BJ (cell line): Measurements from ENCODE around the gene TEDC2. TPM values are rescaled to one million over a fixed set of nuclear protein-coding genes. Genes with fewer than 3 reads are reported as not detected.

Experiments
- CTCF ChIA-PET: fragments of 350-600 bp; formaldehyde crosslinking; extraction: SDS; loops from one replicate; lab custom pipeline; 2021; ENCODE audit warnings: antibody characterized with exemption, inconsistent platforms; lab: Yijun Ruan, JAX
- POLR2A ChIA-PET: fragments of 300-600 bp; sonication (Branson Sonifier 250); formaldehyde crosslinking; extraction: SDS; loops from one replicate; lab custom pipeline; 2021; ENCODE audit warnings: antibody characterized with exemption; lab: Charles Lee
- DNase-seq: peaks from one replicate; pipeline ENCODE4 v3.0.0-alpha.2; 2011; ENCODE audit warnings: low read depth
- H3K27me3 ChIP-seq: 2 replicates; pipeline ENCODE4 v1.6.0; 2011; ENCODE audit warnings: low read length; ENCODE audit not compliant: control insufficient read depth, insufficient read depth
- H3K36me3 ChIP-seq: 2 replicates; pipeline ENCODE4 v1.5.1; 2011; ENCODE audit warnings: low read length; ENCODE audit not compliant: control insufficient read depth, insufficient read depth
- H3K4me3 ChIP-seq: 2 replicates; pipeline ENCODE4 v1.5.1; 2011; ENCODE audit warnings: low read depth, mild to moderate bottlenecking, control low read depth, low read length
- CTCF ChIP-seq: IDR thresholded peaks from 2 replicates; pipeline ENCODE4 v1.5.1; 2011; ENCODE audit warnings: low read depth, mild to moderate bottlenecking, control low read depth, inconsistent platforms, low read length, moderate library complexity; ENCODE audit not compliant: insufficient read depth
- polyA minus RNA-seq: library from RNA; depleted of rRNA, polyadenylated mRNA; stranded (reverse); fragments of >200 nt; gene quantifications from 2 replicates; pipeline ENCODE4 v1.2.3, GENCODE V29; 2011; rRNA and poly(A)+ RNA removed
- polyA plus RNA-seq: library from polyadenylated mRNA; depleted of rRNA; stranded (reverse); fragments of >200 nt; gene quantifications from 2 replicates; pipeline ENCODE4 v1.2.3, GENCODE V29; 2011; rRNA removed

TEDC2 gene
- polyA plus RNA-seq: 2.2 and 3.7 TPM in 2 replicates
- polyA minus RNA-seq: 2.2 and 2.7 TPM in 2 replicates

- peak; percentile 55 for DNase-seq
- Histone ChIP-seq H3K27me3 (no peaks in the 10 kb centered on the region), H3K36me3 (peaks cover 9% of the 10 kb centered on the region), H3K4me3 (peak within 1 kb of the TSS; percentile 58)
- CTCF ChIA-PET: interaction anchor here (2.6 kb wide), 1 partner anchor 41 kb away, joined by 6 read pairs; no protein-coding TSS in a partner anchor
- POLR2A ChIA-PET: interaction anchor here (0.6 kb wide), 1 partner anchor 28 kb away, joined by 5 read pairs; no protein-coding TSS in a partner anchor
- no peak for TF ChIP-seq CTCF
Observed at GRCh38 chr16:2459647-2460390, at the start of gene TEDC2. TSS of gene TEDC2 (plus strand) at chr16:2460109. CDS start at chr16:2460145, 36 bp downstream.

- ChIA-PET POLR2A (no interaction called here), CTCF (interaction anchor here (6.5 kb wide), 1 partner anchor 8 kb away, joined by 25 read pairs; no protein-coding TSS in a partner anchor)
- TF ChIP-seq CTCF: no peak
- Histone ChIP-seq H3K27me3 (peaks cover 5% of the 10 kb centered on the region; the same call in 1 of the 2 replicates), H3K4me3 (no peak overlapping the region), H3K36me3 (no peaks in the 10 kb centered on the region)
- no peak for DNase-seq
Observed at GRCh38 chr16:2415085-2415484, 44.8 kb upstream of the TEDC2 start.

- no peak for DNase-seq
- H3K36me3 ChIP-seq: no peaks in the 10 kb centered on the region
Observed at GRCh38 chr16:2420035-2420434, 39.9 kb upstream of the TEDC2 start.

GRCh38 chr16:2422123-2422867 lies 37.6 kb upstream of the TEDC2 start:
- H3K36me3 ChIP-seq: no peaks in the 10 kb centered on the region
- POLR2A ChIA-PET: no interaction called here
- no peak overlapping the region for H3K4me3 ChIP-seq
- no peak for DNase-seq
- TF ChIP-seq CTCF: no peak
- CTCF ChIA-PET: interaction anchor here (0.6 to 2.3 kb wide), 6 partner anchors 11 to 82 kb away, joined by 3 to 25 read pairs (median 3); partner anchors contain the start of gene ABCA3
- H3K27me3 ChIP-seq: peaks cover 2% of the 10 kb centered on the region; the same call in 1 of the 2 replicates

More at GRCh38 chr16:2420035-2420434, 39.9 kb upstream of the TEDC2 start:
- Histone ChIP-seq H3K4me3 (no peak overlapping the region), H3K27me3 (peaks cover 2% of the 10 kb centered on the region; the same call in 1 of the 2 replicates)
- TF ChIP-seq CTCF: no peak
- CTCF ChIA-PET: interaction anchor here (2.0 kb wide), 1 partner anchor 80 kb away, joined by 4 read pairs; the partner anchor contains the start of gene ABCA3
- POLR2A ChIA-PET: no interaction called here
